Epithelial cell of prostate (primary cell): Measurements from ENCODE around the gene ESYT2.
A peak's percentile ranks its signal among the peaks of the same experiment; 100 is the strongest.

Experiments
- DNase-seq: peaks from one replicate; pipeline ENCODE4 v3.0.0-alpha.2; 2011; ENCODE audit warnings: low read depth, low spot score
- H3K27ac ChIP-seq: fragments of 450-650 bp; 2 replicates; pipeline ENCODE4 v1.5.1; 2017; ENCODE audit warnings: mild to moderate bottlenecking

ESYT2 gene

DNA sequence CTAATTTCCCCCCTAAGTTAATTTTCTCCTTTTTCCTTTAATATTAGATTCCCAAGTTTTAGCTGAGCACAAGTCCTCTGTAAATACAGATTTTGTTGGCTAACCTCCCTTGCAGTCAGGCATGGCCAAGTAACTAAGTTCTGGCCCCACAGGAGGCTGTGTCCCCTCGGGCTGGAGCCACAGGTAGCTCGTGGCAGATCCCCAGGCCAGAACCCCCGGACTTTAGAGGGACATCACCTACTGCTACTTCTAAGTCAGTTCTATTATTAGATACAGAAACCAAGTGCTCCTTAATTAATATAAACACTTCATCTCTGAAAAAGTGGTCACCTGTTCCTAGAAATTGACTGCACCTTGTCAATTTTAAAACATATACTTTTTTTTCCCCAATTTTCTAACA lies 78.6 kb downstream of the ESYT2 start:
- no peak for DNase-seq
- H3K27ac ChIP-seq: no peak overlapping the region

DNA sequence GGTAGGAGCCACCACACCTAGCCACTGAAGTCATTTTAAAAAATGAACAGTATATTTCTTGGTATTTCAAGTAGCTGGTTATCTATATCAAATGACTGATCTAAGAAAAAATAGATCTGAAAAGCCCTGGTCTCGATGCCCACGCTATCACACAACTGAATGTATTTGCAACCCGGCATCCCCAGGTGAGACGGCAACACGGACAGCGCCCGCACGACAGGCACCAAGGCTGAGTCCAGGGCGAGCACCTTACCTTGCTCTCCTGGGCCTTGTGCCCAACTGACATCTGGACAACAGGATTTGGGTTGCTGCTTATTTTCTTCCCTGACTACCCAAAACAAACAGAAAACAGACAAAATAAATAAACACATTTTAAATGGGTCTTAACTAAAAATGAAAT lies 79.9 kb downstream of the ESYT2 start:
- H3K27ac ChIP-seq: no peak overlapping the region
- DNase-seq: no peak

DNA sequence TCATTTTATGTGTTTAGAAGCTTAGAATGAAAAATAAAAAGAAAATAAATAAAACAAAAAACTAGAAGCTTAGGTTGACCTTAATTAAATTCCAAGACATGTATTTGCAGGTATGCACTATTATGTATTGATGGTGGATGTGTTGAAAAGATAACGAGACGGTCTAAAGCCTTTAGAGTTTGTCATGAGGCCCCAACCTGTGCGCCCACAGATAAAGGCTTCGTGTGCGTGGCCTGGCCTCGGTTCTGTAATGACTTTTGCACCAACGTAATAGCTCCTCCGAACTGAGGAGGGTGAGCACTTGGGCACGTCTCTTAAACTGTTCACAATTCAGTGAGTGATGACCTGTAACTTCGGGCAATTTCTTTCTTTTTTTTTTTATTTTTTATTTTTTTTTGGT lies 81.0 kb downstream of the ESYT2 start:
- no peak overlapping the region for H3K27ac ChIP-seq
- DNase-seq: no peak

DNA sequence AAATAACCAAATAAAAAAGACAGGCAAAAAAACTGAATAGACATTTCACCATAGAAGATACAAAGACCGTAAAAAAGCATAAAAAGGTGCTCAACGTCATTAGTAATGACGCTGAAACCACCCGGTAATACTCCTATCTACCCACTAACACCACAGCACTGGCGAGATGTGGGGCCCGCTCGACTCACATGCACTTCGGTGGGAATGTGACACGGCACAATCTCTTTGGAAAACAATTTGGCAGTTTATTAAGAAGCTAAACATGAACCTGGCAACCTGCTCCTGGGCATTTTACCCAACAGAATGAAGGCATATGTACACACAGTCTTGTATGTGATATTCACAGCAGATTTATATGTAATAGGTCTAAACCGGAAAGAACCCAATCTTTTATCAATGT lies 81.9 kb downstream of the ESYT2 start:
- DNase-seq: no peak
- H3K27ac ChIP-seq: no peak overlapping the region

DNA sequence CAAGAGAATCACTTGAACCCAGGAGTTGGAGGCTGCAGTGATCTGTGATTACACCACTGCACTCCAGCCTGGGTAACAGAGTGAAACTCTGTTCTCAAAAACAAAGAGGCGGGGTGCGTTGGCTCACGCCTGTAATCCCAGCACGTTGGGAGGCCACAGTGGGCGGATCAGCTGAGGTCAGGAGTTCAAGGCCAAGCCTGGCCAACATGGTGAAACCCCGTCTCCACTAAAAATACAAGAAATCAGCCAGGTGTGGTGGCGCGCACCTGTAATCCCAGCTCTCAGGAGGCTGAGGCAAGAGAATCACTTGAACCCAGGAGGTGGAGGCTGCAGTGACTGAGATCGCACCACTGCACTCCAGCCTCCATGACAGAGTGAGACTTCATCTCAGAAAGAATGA lies 82.4 kb downstream of the ESYT2 start:
- DNase-seq: no peak
- no peak overlapping the region for H3K27ac ChIP-seq

DNA sequence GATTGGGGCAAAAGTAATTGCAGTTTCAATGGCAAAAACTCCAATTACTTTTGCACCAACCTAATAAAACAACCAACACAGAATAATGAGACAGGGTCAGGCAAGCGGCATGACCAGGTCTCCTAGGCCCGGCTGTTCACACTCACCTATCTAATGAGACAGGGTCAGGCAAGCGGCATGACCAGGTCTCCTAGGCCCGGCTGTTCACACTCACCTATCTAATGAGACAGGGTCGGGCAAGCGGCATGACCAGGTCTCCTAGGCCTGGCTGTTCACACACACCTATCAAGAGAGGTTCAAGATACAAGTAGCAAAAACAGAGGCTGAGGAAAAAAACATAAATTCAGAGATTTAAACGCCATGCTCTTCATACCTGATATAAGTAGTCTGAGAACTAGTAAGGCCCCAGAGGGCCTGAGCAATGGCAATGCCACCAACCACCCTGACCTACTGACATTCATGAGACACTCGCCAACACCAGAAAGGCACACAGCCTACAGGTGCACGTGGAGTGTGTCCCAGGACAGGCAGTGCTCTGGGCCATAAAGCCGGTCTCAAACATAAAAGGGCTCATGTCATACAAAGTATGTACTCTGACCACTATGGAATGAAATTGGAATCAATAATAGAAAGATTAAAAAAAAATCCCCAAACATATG lies 84.1 kb downstream of the ESYT2 start:
- no peak overlapping the region for H3K27ac ChIP-seq
- no peak for DNase-seq

DNA sequence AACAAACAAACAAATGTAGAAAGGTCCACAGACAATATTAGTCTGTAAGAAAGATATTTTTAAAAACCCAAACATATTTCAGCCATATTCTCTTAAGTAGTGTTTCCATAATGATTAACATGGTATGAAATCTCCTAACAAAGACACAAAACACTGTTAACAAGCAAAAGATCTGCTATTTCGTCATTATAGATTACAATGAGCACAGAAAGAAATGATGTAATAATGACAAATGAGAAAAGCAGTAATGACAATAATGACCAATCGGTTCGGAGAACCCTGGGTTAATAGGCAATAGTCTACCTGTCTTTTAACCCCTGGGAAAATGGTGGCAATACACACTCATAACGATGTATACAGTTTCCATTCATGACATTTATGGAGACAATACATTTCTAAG lies 85.2 kb downstream of the ESYT2 start:
- no peak overlapping the region for H3K27ac ChIP-seq
- no peak for DNase-seq

DNA sequence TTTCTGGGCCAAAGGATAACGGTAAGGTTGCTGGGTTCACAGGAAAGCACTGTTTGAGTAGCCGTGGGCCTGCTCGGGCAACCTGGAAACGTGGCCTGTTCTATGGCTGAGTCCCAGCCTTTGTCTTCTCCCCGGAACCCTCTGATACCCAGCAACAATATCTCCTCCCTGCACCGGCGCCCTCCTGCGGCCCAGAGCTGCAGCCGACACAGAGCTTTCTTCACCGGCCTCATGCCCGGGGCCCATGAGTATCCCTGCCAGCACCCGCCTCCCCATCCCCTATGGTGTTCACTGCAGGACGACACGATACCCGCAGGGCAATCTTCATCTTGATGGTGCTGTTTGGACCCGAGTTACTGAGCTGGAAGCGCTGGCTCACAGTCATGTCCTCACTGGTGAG lies 86.1 kb downstream of the ESYT2 start:
- no peak for DNase-seq
- H3K27ac ChIP-seq: no peak overlapping the region

DNA sequence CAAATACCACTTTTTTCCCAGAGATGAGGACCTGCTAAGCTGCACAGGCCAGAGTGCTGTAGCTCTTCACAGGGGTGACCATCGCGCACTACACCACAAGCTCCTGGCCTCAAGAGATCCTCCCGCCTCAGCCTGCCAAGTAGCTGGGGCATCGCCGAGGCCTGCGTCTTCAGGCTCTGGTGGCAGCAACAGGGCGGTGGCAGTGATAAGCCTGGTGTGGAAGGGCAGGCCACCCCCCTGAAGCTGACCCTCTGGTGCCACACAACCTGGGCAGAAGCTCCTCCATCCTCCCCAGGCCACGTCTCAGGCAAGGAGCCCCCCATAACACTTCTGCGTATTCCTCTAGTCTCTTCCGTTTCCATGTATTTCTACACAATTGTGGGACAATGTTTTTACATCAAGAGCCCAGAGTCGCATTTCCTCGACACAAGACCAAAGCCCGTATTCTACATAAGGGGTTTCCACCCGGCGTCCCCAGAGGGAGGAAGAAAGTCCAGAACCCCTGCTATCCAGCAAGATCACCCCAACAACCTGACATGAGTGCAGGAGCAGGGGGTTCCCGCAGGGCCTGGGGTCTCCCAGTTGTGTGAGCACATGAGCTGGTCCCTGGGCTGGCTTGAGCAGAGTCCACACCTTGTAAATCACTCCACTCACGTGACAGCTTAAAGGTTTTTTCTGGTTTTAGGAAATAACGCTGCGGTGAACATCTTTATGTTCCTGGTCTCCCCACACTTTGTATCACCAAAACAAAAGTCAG lies 87.1 kb downstream of the ESYT2 start:
- DNase-seq: no peak
- no peak overlapping the region for H3K27ac ChIP-seq

DNA sequence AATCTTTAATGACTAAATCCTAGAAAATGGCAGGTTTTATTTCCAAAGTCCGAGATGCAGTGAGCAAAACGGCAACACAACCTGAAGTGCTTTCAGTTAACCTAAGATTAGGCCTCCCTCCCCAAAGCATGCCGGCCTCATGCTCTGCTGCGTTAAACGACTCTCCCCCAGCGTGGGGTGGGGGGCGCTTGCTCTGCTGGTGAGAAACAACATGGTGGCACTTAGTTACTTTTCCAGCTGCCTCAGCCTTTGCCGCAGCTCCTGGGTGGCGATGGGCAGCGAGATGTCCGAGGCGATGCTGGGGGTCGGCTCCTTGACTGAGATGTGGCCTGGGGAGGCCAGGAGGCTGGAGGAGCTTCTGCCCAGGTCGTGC lies 88.0 kb downstream of the ESYT2 start:
- peak overlapping the region; percentile 18 for H3K27ac ChIP-seq
- DNase-seq: no peak

DNA sequence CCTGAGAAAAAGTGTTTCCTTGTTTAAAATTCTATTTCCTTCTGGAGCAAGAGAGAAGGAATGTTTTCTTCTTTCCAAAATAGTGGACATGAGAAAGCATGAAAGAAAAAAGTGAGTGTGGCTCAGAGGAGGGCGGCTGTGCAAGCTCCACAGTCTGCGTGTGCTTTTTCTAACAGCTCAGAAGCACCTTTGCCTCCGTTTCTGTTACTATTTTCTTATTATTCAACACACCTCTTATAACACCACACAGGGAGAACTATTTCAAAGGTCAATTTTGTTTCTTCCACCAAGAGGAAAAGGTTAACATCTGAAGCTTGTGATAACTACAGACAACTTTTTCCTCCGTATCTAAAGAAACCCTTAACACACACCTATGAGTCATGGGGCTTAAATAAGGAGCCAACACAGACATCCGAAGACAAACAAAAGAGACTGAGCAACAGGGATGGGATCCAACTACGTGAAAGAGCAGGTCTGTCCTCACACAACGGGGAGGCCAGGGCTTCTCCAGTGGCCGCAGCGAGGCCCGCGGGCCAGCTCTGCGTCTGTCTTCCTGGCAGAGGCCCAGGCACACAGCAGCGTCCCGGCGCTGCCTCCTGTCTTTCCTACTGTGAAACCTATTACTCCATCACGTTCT lies 88.5 kb downstream of the ESYT2 start:
- DNase-seq: no peak
- H3K27ac ChIP-seq: peak overlapping the region; percentile 18

DNA sequence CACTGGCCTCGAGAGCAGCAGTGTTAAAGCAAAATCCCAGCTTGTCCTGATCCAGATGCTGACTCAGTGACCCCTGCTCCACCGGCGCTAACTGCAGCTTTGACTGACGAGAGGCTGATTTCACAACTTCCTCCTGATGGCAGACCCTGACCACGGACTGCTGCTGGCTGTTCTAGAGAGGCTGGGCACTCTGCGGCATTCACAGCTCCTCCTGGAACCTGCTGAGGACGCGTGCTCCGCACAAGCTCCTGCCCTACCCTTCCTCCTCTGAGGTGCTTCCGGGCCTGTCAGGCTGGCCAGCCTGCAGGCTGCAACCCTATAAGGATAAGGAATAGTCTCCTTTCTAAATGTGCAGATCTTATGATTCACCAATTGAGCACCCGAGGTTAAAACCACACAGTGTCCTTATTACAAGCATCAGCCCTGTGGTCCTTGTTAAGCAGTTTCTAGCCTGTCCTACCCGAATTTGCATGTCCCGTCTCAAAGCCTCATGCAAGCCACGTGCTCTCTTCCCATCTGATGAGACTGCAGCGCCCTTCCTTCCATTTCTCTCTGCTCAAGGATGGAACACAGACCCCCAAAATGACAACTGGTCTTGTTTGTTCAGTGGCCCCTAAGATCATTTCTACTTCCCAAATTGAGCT lies 89.2 kb downstream of the ESYT2 start:
- H3K27ac ChIP-seq: peak overlapping the region; percentile 18
- no peak for DNase-seq

DNA sequence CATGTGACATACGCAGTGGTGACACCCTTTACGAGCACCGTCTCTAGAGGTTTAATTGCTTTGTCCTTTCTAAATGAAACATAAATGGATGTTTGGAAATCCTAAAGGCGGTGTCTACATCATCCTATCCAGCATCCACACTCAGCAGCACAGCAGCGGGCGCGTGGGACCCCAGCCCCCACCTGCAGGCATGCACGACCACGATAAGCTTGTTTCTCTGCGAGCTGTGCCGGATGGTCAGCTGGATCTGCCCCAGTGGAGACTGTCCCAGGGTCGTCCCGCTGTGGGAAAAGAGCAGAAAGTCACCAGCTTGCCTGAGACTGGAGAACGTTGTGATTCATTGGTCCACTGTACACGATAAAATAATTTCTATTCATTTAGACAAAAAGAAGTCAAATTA lies 90.5 kb downstream of the ESYT2 start:
- H3K27ac ChIP-seq: no peak overlapping the region
- no peak for DNase-seq

DNA sequence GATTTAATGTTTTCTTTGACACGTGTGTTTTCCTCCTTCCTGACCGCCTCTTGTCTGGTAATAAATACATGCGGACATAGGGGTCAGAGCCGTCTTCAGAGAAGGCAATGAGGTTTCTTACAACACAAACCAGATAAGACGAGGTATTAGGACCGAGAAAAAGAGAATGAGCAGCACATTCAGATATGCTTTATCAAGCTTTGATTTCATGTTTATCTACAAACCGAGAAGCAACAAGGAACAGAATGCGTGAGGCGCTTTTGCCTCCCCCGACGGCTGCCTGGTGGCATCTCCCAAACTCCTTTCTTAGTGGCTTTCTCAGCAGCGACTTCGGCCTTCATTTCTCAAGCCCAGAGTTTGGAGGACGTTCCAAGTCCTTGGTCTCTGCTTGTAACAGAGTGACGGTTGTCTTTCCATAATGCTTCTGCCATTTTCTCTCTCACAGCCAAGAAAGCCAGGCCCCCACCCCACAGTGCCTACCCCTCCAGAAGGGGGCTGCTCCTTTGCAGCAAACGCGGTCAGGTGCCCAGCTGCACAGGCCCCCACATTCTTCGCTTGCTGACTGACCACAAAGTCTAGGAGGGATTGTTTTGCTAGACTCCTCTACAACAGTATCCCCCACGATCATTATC lies 92.1 kb downstream of the ESYT2 start:
- no peak overlapping the region for H3K27ac ChIP-seq
- DNase-seq: no peak

DNA sequence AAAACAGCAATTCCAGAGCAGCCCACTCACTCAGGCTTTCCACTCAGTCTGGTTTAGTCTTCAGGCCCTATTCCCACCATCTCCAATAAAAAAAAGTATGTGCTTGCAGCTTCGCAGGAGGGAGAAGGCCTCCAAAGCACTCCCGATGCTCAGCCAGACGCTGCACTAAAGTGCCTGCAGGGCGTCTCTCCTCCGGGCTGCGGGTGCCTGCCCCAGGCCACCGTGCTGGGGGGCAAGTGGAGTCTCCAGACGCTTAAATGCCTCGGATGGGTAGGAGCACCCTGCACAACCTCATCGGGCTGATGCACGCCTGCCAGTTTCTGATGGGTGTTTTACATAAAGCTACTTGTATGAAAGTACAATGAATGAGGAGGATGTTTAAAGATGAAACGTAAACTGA lies 93.4 kb downstream of the ESYT2 start:
- no peak for DNase-seq
- no peak overlapping the region for H3K27ac ChIP-seq

DNA sequence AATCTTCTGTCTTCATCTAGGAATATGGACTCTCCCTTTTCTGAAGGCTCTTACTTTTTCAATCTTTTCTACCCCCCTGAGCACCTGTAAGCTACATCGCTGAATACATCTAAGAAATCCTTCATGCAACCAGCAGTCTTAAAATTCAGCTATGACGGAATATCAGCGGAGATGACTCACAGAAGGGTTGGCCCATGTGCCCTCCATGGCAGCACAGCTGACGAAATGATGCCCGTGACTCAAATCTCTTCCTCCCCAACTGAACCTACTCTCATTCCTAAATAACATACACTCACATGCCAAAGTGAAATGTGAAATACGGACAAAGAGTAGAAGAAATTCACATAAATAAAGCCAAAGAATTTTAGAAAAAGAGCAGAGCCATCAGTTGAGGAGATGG lies 94.4 kb downstream of the ESYT2 start:
- H3K27ac ChIP-seq: no peak overlapping the region
- DNase-seq: no peak

DNA sequence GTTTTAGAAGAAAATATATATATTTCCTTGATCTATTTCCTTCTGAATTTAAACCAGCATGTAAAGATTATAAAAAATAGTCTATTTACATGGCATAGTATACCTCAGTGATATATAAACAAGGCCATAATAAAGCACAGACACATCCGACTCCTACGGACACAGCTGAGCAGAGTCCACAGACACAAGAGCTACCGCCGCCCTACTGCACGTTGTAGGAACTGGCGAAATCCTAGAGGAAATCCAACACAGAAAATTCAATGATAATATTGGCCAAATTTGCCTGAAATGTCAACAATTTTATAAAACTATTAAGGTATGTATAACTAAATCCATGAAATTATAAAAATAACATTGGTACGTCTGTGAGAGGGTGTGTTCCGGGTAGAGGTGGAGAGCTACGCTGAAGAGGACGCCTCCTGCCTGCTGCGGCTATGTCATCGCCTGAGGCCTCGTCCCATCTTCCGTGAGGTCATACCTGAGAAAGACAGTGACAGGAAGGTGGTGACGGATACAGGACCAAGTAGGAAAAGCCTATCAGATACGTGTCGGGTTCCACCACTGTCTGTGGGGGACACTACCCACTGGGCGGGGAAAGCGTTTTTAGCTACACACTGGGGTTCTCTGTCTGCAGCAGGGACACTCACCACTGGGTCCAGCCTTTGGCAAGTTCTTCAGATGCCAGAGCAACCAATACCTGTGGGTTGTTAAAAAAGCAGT lies 95.4 kb downstream of the ESYT2 start:
- DNase-seq: no peak
- no peak overlapping the region for H3K27ac ChIP-seq

DNA sequence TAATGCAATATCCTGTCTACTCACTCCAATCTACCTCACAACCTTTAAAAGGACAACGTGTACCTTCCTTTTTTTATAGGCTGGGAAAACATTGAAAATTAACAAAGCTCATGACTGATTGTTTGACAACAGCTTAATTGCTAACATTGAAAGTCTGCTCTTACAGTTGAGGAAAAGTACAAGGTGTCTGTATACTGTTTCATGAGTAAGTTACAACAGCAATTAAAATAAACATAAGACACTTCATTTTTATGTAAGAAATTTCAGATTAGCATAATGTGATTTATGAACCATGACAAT lies 96.1 kb downstream of the ESYT2 start:
- no peak overlapping the region for H3K27ac ChIP-seq
- DNase-seq: no peak

DNA sequence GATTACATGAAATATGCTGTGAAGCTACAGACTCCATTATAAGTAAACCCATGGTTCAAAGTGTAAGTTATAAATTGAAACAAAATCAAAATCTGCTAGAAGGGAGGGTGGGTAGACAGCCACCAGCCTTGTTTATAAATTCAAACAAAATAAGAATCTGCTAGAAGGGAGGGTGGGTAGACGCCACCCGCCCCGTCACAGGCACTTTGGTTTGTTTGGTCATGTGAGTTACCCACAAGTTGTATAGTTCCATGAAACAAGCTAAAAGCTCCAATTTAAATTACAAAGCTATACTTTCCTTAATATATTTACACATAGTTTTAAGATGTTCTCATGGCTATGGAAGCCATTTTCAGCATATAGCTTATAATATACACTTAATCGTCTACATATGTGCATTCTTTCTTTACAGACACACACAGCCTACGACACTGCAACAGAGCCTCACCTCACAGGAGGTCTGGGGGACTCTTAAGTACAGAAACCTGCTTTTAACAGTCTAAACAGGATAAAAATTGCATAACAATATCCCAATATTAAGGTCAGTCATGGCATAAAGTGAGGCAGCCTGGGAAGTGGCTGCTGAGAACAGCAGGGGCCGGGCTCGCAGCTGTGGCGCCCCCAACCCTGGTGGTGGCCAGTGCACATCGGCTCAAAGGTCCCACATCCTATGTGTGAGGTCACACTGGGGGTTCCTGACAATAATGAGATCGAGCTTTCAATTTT lies 96.7 kb downstream of the ESYT2 start:
- no peak overlapping the region for H3K27ac ChIP-seq
- no peak for DNase-seq

DNA sequence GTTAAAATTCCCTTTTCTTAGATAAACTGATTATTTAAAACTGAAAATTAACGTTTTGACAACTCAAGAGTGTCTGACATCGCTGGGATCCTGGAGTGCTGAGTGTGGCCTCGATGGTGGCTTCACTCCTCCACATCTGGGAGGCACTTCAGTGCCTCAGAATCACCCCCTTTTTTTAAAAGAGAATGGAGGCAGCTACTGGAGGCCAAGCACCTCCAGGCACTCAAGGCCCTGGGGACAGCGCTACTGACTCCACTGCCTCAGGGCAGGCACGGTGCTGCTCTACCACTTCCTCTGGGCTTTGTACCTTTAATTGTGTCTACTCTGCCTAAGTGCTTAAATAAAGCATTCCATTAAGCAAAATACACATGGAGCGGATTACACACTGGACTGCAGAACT lies 97.5 kb downstream of the ESYT2 start:
- no peak overlapping the region for H3K27ac ChIP-seq
- DNase-seq: no peak
